Lower leg skin (tissue), 3 donors: ENCODE results near the gene PIGO.

Experiments used
- CTCF ChIP-seq, 3 donors: fragments of 450-650 bp; IDR thresholded peaks; one replicate each; pipeline ENCODE4 v1.5.1; 2016; ENCODE audit warnings: antibody characterized with exemption in 3 of 3, mild to moderate bottlenecking in 3 of 3, moderate library complexity in 2 of 3
- POLR2A ChIP-seq, 2 donors: fragments of 450-650 bp; IDR thresholded peaks; one replicate each; pipeline ENCODE4 v1.6.1; 2016 to 2017; ENCODE audit warnings: antibody characterized with exemption in 2 of 2, mild to moderate bottlenecking in 1 of 2, moderate library complexity in 1 of 2

GRCh38 chr9:35102465-35102768, 6.0 kb upstream of the PIGO start:
- no peak for TF ChIP-seq CTCF (IDR thresholded peaks at IDR 0.05)
- no peak for TF ChIP-seq POLR2A (IDR thresholded peaks at IDR 0.05)
